GM12878 (cell line): ENCODE results near the gene SLC4A8. TPM values are rescaled to one million over a fixed set of nuclear protein-coding genes. Genes with fewer than 3 reads are reported as not detected.
A peak's percentile ranks its signal among the peaks of the same experiment; 100 is the strongest.

Experiments
- ASH2L ChIP-seq: fragments of 300-600, 200-600 bp; sonication (generic); IDR thresholded peaks from 2 replicates; pipeline ENCODE4 v1.6.1; 2017; ENCODE audit warnings: low read depth, mild to moderate bottlenecking, borderline replicate concordance
- DPF2 ChIP-seq: fragments of 450-650 bp; IDR thresholded peaks from 2 replicates; pipeline ENCODE4 v1.6.1; 2017; ENCODE audit warnings: mild to moderate bottlenecking
- EED ChIP-seq: sonication (generic); IDR thresholded peaks from 2 replicates; pipeline ENCODE4 v1.6.1; 2016; ENCODE audit warnings: antibody characterized with exemption, low read depth
- IKZF1 ChIP-seq: fragments of 450-650 bp; conservative IDR thresholded peaks from 2 replicates; pipeline ENCODE4 v1.6.1; 2017; ENCODE audit warnings: antibody characterized with exemption, mild to moderate bottlenecking
- JUND ChIP-seq: IDR thresholded peaks from 2 replicates; pipeline ENCODE4 v1.6.1; 2012; ENCODE audit warnings: low read depth, mild to moderate bottlenecking, low read length, improper control_type of control experiment, moderate library complexity
- MTA3 ChIP-seq: IDR thresholded peaks from 2 replicates; pipeline ENCODE4 v1.6.1; 2012; ENCODE audit warnings: low read length, inconsistent platforms, borderline replicate concordance
- NFYA ChIP-seq: IDR thresholded peaks from 2 replicates; pipeline ENCODE4 v1.6.1; 2011; ENCODE audit warnings: low read depth, mild to moderate bottlenecking, low read length, improper control_type of control experiment, borderline replicate concordance
- NR2F1 ChIP-seq: fragments of 450-650 bp; conservative IDR thresholded peaks from 2 replicates; pipeline ENCODE4 v1.6.1; 2017; ENCODE audit warnings: mild to moderate bottlenecking
- RAD21 ChIP-seq: IDR thresholded peaks from 2 replicates; pipeline ENCODE4 v1.6.1; 2011; ENCODE audit warnings: mild to moderate bottlenecking, low read depth, low read length, moderate library complexity; ENCODE audit not compliant: insufficient read depth
- SMARCA5 ChIP-seq: fragments of 450-650 bp; IDR thresholded peaks from 2 replicates; pipeline ENCODE4 v1.6.1; 2017; ENCODE audit warnings: mild to moderate bottlenecking
- SP1 ChIP-seq: IDR thresholded peaks from one replicate; pipeline ENCODE4 v1.6.1; 2011; ENCODE audit warnings: low read depth, low read length
- STAT1 ChIP-seq: fragments of 450-650 bp; conservative IDR thresholded peaks from 2 replicates; pipeline ENCODE4 v1.6.1; 2014; ENCODE audit warnings: antibody characterized with exemption, mild to moderate bottlenecking
- polyA plus RNA-seq, 11 experiments: library from polyadenylated mRNA; depleted of rRNA in 4 of 11; unstranded in 6 of 11; stranded (reverse) in 5 of 11; fragments of >200 nt; fragmentation: Nextera tagmentation in 4 of 11; fragmentation: Illumina TruSeq in 1 of 11; extraction: Ambion mirVana in 4 of 11; extraction: Trizol in 1 of 11; gene quantifications; 1 replicate in 1 of 11; 2 replicates in 10 of 11; pipeline versions ENCODE4 v1.2.1 to v1.2.3, GENCODE V29; 2011 to 2016; ENCODE audit warnings: inconsistent platforms in 2 of 11, missing spikeins in 2 of 11, low read depth in 1 of 11
- total RNA-seq, 4 experiments: library from RNA; depleted of rRNA in 3 of 4; stranded (reverse); fragments of >200 nt in 3 of 4; fragmentation: Illumina TruSeq in 1 of 4; extraction: Trizol in 1 of 4; gene quantifications; 2 replicates each; pipeline versions ENCODE4 v1.2.1 to v1.2.3, GENCODE V29; 2013 to 2021
- TF ChIP-seq, protein P1 (sequence below): IDR thresholded peaks from 2 replicates; pipeline ENCODE4 v1.6.1; 2011; ENCODE audit warnings: borderline replicate concordance, low read depth, mild to moderate bottlenecking, moderate library complexity, mixed read lengths, low read length; ENCODE audit not compliant: insufficient read depth; ENCODE audit errors: extremely low read length
- TF ChIP-seq, protein P2 (sequence below): fragments of 450-650 bp; conservative IDR thresholded peaks from 2 replicates; pipeline ENCODE4 v1.6.1; 2017; ENCODE audit warnings: mild to moderate bottlenecking, moderate library complexity
- TF ChIP-seq, protein P3 (sequence below): fragments of 450-650 bp; IDR thresholded peaks from 2 replicates; pipeline ENCODE4 v1.6.1; 2017; ENCODE audit warnings: mild to moderate bottlenecking, moderate library complexity
- TF ChIP-seq, protein P4 (sequence below): IDR thresholded peaks from 2 replicates; pipeline ENCODE4 v1.6.1; 2011; ENCODE audit warnings: borderline replicate concordance, low read depth, mild to moderate bottlenecking, moderate library complexity, low read length; ENCODE audit not compliant: insufficient read depth, poor library complexity, severe bottlenecking
- TF ChIP-seq, protein P5 (sequence below): fragments of 450-650 bp; IDR thresholded peaks from 2 replicates; pipeline ENCODE4 v1.6.1; 2016; ENCODE audit warnings: mild to moderate bottlenecking
- TF ChIP-seq, protein P6 (sequence below): IDR thresholded peaks from 2 replicates; pipeline ENCODE4 v1.6.1; 2011; ENCODE audit warnings: low read depth, low read length, improper control_type of control experiment, borderline replicate concordance

SLC4A8 gene
- total and polyA plus RNA-seq, 10 of the 15 experiments (the other 5 are each of a cell fraction or from before 2014, with no cell fraction given) = 1.4 to 7.7 (median 3.7) TPM

DNA sequence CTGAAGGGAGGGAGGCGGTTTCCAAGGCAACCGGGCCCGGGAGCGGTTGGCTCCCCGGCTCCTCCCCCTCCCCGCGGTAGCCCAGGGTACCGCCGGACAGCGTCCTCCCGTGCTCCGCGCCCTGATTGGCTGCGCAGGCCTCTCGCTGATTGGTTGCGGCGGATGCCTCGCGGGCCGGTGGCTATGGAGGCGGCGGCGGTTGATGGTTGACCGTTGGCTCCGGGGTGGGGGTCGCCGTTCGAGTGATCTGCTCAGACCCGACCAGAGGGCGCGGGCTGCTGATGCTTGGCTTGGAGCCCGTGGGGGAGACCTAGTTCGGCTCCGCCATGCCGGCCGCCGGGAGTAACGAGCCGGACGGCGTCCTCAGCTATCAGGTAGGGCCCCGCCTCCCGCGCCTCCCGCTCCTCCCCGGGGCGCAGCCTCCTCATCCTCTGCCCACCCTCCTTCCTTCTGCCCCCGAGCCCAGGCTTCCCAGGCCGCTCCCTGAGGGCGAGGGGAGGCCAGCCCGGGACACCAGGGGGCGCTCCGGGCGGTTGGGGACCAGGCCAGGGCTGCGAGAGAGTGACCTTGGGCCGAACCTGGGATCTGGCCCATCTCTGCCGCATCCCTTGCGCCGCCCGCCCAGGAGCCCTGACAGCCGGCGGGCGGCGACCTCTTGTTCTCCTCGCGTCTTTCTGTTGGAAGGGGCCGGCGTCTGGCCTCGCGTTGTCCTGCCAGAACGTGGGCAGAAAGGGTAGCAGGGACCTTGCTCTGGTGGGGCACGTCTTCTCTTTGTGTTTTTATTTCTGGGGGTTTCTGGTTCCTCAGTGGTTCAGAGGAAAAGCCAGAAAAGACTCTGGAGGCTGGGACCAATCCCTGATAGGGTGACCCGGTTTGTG, at the start of gene SLC4A8 (continued):
- TF ChIP-seq SMARCA5 (0 out of 2 replicates have a peak, but pooled peaks have one; percentile 33), ASH2L (no peak), EED (peak; percentile 57; the same call in 1 of the 2 replicates), RAD21 (peak; percentile 74), MTA3 (no peak), SP1 (peak; percentile 79), STAT1 (no peak), NFYA (no peak; the same call in 1 of the 2 replicates), JUND (no peak), NR2F1 (peak; percentile 36), DPF2 (peak; percentile 13; the same call in 1 of the 2 replicates), IKZF1 (peak; percentile 54; the same call in 1 of the 2 replicates)
- TF ChIP-seq, protein P1, sequence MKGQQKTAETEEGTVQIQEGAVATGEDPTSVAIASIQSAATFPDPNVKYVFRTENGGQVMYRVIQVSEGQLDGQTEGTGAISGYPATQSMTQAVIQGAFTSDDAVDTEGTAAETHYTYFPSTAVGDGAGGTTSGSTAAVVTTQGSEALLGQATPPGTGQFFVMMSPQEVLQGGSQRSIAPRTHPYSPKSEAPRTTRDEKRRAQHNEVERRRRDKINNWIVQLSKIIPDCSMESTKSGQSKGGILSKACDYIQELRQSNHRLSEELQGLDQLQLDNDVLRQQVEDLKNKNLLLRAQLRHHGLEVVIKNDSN = no peak
- TF ChIP-seq, protein P2, sequence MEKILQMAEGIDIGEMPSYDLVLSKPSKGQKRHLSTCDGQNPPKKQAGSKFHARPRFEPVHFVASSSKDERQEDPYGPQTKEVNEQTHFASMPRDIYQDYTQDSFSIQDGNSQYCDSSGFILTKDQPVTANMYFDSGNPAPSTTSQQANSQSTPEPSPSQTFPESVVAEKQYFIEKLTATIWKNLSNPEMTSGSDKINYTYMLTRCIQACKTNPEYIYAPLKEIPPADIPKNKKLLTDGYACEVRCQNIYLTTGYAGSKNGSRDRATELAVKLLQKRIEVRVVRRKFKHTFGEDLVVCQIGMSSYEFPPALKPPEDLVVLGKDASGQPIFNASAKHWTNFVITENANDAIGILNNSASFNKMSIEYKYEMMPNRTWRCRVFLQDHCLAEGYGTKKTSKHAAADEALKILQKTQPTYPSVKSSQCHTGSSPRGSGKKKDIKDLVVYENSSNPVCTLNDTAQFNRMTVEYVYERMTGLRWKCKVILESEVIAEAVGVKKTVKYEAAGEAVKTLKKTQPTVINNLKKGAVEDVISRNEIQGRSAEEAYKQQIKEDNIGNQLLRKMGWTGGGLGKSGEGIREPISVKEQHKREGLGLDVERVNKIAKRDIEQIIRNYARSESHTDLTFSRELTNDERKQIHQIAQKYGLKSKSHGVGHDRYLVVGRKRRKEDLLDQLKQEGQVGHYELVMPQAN = no peak
- TF ChIP-seq, protein P3, sequence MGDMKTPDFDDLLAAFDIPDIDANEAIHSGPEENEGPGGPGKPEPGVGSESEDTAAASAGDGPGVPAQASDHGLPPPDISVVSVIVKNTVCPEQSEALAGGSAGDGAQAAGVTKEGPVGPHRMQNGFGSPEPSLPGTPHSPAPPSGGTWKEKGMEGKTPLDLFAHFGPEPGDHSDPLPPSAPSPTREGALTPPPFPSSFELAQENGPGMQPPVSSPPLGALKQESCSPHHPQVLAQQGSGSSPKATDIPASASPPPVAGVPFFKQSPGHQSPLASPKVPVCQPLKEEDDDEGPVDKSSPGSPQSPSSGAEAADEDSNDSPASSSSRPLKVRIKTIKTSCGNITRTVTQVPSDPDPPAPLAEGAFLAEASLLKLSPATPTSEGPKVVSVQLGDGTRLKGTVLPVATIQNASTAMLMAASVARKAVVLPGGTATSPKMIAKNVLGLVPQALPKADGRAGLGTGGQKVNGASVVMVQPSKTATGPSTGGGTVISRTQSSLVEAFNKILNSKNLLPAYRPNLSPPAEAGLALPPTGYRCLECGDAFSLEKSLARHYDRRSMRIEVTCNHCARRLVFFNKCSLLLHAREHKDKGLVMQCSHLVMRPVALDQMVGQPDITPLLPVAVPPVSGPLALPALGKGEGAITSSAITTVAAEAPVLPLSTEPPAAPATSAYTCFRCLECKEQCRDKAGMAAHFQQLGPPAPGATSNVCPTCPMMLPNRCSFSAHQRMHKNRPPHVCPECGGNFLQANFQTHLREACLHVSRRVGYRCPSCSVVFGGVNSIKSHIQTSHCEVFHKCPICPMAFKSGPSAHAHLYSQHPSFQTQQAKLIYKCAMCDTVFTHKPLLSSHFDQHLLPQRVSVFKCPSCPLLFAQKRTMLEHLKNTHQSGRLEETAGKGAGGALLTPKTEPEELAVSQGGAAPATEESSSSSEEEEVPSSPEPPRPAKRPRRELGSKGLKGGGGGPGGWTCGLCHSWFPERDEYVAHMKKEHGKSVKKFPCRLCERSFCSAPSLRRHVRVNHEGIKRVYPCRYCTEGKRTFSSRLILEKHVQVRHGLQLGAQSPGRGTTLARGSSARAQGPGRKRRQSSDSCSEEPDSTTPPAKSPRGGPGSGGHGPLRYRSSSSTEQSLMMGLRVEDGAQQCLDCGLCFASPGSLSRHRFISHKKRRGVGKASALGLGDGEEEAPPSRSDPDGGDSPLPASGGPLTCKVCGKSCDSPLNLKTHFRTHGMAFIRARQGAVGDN = no peak
- TF ChIP-seq, protein P4, sequence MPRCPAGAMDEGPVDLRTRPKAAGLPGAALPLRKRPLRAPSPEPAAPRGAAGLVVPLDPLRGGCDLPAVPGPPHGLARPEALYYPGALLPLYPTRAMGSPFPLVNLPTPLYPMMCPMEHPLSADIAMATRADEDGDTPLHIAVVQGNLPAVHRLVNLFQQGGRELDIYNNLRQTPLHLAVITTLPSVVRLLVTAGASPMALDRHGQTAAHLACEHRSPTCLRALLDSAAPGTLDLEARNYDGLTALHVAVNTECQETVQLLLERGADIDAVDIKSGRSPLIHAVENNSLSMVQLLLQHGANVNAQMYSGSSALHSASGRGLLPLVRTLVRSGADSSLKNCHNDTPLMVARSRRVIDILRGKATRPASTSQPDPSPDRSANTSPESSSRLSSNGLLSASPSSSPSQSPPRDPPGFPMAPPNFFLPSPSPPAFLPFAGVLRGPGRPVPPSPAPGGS = no peak
- TF ChIP-seq, protein P5, sequence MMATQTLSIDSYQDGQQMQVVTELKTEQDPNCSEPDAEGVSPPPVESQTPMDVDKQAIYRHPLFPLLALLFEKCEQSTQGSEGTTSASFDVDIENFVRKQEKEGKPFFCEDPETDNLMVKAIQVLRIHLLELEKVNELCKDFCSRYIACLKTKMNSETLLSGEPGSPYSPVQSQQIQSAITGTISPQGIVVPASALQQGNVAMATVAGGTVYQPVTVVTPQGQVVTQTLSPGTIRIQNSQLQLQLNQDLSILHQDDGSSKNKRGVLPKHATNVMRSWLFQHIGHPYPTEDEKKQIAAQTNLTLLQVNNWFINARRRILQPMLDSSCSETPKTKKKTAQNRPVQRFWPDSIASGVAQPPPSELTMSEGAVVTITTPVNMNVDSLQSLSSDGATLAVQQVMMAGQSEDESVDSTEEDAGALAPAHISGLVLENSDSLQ = peak; percentile 60
- TF ChIP-seq, protein P6, sequence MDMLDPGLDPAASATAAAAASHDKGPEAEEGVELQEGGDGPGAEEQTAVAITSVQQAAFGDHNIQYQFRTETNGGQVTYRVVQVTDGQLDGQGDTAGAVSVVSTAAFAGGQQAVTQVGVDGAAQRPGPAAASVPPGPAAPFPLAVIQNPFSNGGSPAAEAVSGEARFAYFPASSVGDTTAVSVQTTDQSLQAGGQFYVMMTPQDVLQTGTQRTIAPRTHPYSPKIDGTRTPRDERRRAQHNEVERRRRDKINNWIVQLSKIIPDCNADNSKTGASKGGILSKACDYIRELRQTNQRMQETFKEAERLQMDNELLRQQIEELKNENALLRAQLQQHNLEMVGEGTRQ = no peak
